ENCODE results near the gene LYL1.

LYL1 gene

GRCh38 chr19:13092606-13093235 is 9.9 kb downstream of the LYL1 start:
- DNase-seq (ENCODE audit: low spot score) = no peak

- DNase-seq (ENCODE audit: low spot score) = no peak
These were observed 10.5 kb downstream of the LYL1 start for GRCh38 chr19:13092158-13092543.

- peak; percentile 94 for DNase-seq (ENCODE audit: low spot score)
These were observed 11.1 kb downstream of the LYL1 start for GRCh38 chr19:13091400-13092157.

- DNase-seq (ENCODE audit: low spot score) = no peak
These were observed 12.0 kb downstream of the LYL1 start for GRCh38 chr19:13090511-13091231.

GRCh38 chr19:13089857-13090507 is 12.7 kb downstream of the LYL1 start:
- DNase-seq (ENCODE audit: low spot score) = no peak

GRCh38 chr19:13089139-13089856 is 13.4 kb downstream of the LYL1 start:
- no peak for DNase-seq (ENCODE audit: low spot score)

GRCh38 chr19:13087795-13088537 is 14.7 kb downstream of the LYL1 start:
- DNase-seq (ENCODE audit: low spot score) = no peak

- no peak for DNase-seq (ENCODE audit: low spot score)
These were observed 15.4 kb downstream of the LYL1 start for GRCh38 chr19:13087295-13087694.

GRCh38 chr19:13086341-13086740 is 16.3 kb downstream of the LYL1 start:
- no peak for DNase-seq (ENCODE audit: low spot score)

GRCh38 chr19:13085666-13086065 is 17.0 kb downstream of the LYL1 start:
- DNase-seq (ENCODE audit: low spot score) = no peak

- DNase-seq (ENCODE audit: low spot score) = no peak
These were observed 19.0 kb downstream of the LYL1 start for GRCh38 chr19:13083627-13084026.

GRCh38 chr19:13083008-13083404 is 19.7 kb downstream of the LYL1 start:
- DNase-seq (ENCODE audit: low spot score) = no peak

- DNase-seq (ENCODE audit: low spot score) = peak; percentile 55
These were observed 20.3 kb downstream of the LYL1 start for GRCh38 chr19:13082192-13083007.

- peak; percentile 79 for DNase-seq (ENCODE audit: low spot score)
These were observed 23.1 kb downstream of the LYL1 start for GRCh38 chr19:13079542-13079986.

- no peak for DNase-seq (ENCODE audit: low spot score)
These were observed 23.6 kb downstream of the LYL1 start for GRCh38 chr19:13078897-13079541.

GRCh38 chr19:13078381-13078780 is 24.3 kb downstream of the LYL1 start:
- no peak for DNase-seq (ENCODE audit: low spot score)

GRCh38 chr19:13077240-13077639 is 25.4 kb downstream of the LYL1 start:
- no peak for DNase-seq (ENCODE audit: low spot score)

GRCh38 chr19:13076787-13077186 is 25.9 kb downstream of the LYL1 start:
- no peak for DNase-seq (ENCODE audit: low spot score)

- DNase-seq (ENCODE audit: low spot score) = no peak
These were observed 26.3 kb downstream of the LYL1 start for GRCh38 chr19:13076320-13076719.

- DNase-seq (ENCODE audit: low spot score) = no peak
These were observed 28.3 kb downstream of the LYL1 start for GRCh38 chr19:13074378-13074777.

All from GM03348 (cell line).